LNCaP clone FGC (cell line): ENCODE data around the gene SMAD6.

ENCODE experiments used
- DNase-seq: peaks from one replicate; pipeline ENCODE4 v3.0.0-alpha.2; 2011; ENCODE audit warnings: low read depth
- H3K4me3 ChIP-seq: 2 replicates; pipeline ENCODE4 v1.5.1; 2011; ENCODE audit warnings: mild to moderate bottlenecking, low read depth, low read length, control low read depth
- TF ChIP-seq, protein P1 (sequence below): IDR thresholded peaks from 2 replicates; pipeline ENCODE4 v1.5.1; 2012; ENCODE audit warnings: mild to moderate bottlenecking; ENCODE audit not compliant: control insufficient read depth, insufficient read depth; ENCODE audit errors: extremely low read depth

The SMAD6 gene

DNA sequence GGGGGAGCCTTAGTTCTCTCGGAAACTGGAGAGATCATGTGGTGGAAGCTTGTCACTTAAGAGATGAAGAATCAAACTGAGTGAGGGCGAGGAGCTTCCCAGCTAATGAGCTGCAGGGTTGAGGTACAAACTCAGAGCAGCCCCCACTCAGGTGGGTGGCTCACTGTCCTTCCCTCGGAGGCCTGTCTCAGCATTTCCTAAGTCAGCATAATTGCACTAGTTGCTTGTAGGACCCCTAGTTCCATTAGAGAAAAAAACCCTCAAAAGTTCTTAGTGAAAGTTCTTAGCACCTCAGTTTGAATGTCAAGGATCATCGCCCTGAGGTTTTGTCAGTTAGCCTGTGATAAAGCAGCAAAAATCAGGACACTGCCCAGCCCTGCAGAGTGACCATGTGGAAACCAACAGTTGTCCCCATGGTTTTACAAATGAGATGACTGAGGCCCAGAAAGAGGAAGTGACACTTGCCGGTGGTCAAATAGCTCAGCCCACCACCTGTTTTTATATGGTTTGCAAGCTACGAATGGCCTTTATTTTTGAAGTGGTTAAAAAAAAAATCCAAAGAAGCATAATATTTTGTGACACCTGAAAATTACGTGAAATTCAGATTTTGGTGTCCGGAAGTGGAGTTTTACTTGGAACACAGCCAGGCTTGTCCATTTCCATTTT lies 11.9 kb downstream of the SMAD6 start:
- TF ChIP-seq, protein P1, sequence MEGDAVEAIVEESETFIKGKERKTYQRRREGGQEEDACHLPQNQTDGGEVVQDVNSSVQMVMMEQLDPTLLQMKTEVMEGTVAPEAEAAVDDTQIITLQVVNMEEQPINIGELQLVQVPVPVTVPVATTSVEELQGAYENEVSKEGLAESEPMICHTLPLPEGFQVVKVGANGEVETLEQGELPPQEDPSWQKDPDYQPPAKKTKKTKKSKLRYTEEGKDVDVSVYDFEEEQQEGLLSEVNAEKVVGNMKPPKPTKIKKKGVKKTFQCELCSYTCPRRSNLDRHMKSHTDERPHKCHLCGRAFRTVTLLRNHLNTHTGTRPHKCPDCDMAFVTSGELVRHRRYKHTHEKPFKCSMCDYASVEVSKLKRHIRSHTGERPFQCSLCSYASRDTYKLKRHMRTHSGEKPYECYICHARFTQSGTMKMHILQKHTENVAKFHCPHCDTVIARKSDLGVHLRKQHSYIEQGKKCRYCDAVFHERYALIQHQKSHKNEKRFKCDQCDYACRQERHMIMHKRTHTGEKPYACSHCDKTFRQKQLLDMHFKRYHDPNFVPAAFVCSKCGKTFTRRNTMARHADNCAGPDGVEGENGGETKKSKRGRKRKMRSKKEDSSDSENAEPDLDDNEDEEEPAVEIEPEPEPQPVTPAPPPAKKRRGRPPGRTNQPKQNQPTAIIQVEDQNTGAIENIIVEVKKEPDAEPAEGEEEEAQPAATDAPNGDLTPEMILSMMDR, result no peak
- DNase-seq, result no peak
- no peak overlapping the region for H3K4me3 ChIP-seq

DNA sequence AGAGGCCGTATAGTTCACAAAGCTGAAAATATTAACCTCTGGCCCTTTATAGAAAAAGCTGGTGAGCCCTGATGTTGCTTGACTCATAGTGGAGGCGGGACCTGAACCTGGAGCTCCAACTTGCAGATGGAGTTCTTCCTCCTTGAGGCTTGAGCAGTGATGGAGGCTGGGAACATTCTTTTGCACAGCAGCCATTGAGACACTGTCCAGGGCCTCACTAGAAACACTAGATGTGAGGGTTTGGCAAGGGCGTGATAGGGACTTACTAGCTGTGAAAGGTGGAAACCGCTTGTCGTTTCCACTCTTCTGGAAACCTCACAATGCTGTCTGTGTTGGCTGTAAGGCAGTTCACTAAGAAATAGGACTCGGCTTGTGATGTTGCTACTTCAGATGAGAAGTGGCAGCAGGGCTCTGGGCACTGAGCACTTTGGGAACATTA lies 12.5 kb downstream of the SMAD6 start:
- TF ChIP-seq, protein P1, result no peak
- no peak for DNase-seq
- H3K4me3 ChIP-seq, result no peak overlapping the region

DNA sequence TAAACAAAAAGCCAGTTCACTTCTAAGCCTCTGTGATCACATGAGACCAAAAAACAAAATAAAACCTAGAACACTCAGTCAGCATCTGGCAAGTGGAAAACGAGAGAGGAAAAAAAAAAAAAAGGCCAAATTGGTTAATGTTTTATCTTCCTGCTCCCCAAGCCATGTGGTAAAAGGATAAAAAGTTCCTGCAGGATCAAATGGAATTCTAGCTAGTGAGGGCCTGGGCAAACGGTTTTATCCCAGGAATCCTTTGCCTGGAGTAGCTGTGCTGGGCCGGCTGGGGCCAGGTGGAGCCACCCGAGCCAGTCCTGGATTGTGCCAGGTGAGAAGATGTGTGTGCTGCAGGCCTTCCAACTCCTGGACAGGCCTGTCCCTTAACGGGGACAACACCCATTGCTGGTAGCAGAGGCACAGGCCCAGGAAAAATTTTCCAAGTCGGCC lies 13.2 kb downstream of the SMAD6 start:
- no peak for DNase-seq
- no peak overlapping the region for H3K4me3 ChIP-seq
- TF ChIP-seq, protein P1, result no peak

DNA sequence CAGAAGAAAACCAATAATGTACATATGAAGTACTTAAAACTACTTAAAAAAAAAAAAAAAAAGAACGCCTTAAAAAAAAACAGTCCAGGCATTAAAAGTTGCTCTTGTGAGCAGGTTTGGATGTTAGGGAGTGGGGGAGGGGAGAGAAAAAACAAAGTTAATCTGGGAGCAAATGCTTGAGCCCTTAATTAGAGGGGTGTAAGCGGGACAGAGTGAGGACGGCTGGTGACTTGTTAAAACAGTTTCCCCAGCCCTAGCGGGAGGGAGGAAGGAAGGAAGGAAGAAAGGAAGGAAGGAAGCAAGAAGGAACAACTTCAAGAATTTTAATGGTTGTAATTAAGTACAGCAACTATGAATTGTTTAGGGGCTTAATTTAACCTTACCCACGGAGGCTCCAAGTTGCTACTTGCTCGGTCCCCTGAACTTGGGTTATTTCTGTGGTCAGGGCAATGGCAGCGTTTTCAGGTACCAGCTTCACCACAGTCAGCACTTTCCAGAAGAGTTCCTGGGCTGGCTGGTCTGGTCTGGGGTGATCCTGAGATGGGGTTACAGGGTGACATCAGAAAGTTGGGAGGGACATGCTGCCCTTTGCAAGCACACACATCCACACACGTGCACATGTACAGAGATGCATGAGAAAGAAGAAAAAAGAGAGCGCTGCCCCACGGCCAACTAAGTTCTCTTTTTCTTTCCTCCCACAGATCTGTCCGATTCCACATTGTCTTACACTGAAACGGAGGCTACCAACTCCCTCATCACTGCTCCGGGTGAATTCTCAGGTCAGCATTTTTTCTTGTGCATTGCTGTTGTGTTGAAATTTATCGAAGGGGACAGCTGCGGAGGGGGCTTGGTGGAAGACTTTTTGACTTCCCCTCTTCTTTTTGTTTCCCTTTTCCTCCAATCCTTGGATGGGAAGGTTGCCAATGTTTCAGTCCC lies 14.0 kb downstream of the SMAD6 start:
- H3K4me3 ChIP-seq, result no peak overlapping the region
- DNase-seq, result no peak
- TF ChIP-seq, protein P1, result no peak

DNA sequence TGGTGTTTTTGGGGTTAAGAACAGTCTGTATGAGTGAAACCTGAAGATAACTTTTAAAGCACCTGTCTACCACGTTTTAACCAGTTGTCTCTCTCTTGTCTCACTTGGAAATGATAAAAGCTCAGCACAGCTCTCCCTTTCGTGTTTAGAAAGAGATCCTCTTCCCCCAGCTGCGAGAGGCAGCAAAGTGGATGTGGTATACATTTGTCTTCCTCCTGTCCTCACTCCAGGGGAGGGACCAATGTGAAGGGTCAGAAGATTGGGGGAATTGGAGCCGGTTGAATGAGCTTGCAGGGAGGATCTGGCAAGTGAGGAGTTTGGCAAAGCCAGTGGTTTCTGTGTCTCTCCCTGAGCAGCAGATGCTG lies 14.6 kb downstream of the SMAD6 start:
- TF ChIP-seq, protein P1, result no peak
- DNase-seq, result no peak
- no peak overlapping the region for H3K4me3 ChIP-seq

DNA sequence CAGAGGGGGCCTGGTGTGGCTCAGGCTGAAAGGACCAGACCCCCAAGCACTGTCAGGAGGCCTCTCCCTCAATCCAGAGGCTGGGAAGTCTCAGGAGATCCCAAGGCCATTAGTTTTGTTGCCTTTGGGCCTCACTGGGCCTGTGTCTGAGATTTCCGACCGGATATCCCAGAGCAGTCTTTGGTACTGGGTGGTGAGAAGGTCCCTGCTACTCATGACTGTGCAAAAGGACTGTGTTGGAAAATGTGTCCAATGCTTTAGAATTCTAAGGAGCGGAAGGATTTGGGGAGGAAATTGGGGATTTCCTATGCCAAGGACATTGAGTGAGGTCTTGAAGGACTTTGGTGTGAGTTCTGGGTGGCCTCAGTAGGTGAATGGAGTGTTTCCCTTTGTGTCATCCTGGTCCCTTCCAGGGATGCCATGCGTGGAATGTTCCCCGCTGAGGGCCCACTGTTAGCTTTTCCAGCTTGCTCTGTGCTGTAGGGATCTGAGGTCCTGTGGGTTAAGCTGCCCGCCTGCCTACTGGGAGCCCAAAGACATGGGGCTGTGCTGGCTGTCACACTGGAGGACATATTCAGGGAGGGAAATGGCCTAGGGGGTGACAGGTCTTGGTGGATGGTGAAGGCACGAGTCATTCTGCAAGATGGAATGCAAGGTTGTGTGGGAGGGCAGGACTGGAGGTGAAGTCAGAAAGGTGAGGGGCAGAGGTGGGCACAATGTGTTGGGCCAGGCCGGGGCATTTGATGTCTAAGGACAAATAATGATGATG lies 16.4 kb downstream of the SMAD6 start:
- H3K4me3 ChIP-seq, result no peak overlapping the region
- TF ChIP-seq, protein P1, result no peak
- no peak for DNase-seq
